A549 (cell line): ENCODE data around the gene TDP1. TPM values are rescaled to one million over a fixed set of nuclear protein-coding genes. Genes with fewer than 3 reads are reported as not detected.

Source experiments
- ATAC-seq, 2 experiments: fragments of 200-7000 bp in 1 of 2; fragments of >200 bp in 1 of 2; cut with Nextera tagmentation in 1 of 2; cut with Tn5 transposase in 1 of 2; 3 replicates each; pipeline versions ENCODE4 v1.8.0 to v1.9.1; 2018 to 2020; ENCODE audit warnings: mild to moderate bottlenecking in 1 of 2, moderate library complexity in 1 of 2
- CTCF ChIA-PET: fragments of 300-600 bp; sonication (Branson Sonifier 250); formaldehyde crosslinking; extraction: SDS; loops from one replicate; lab custom pipeline; 2021; ENCODE audit warnings: antibody characterized with exemption, inconsistent platforms; lab: Yijun Ruan, JAX
- POLR2A ChIA-PET: fragments of 350-600 bp; formaldehyde crosslinking; extraction: SDS; loops from one replicate; lab custom pipeline; 2021; ENCODE audit warnings: antibody characterized with exemption, inconsistent platforms; lab: Yijun Ruan, JAX
- DNase-seq, 2 experiments: peaks; one replicate each; pipeline versions ENCODE4 v3.0.0 to v3.0.0-alpha.2; 2011 to 2016; ENCODE audit warnings: low read depth in 1 of 2, low spot score in 1 of 2
- FAIRE-seq: peaks from 2 replicates; lab custom pipeline; 2011; peaks lifted over from hg19 to GRCh38; lab: Jason Lieb, UNC
- H3K27ac ChIP-seq, 2 experiments: fragments of >200 bp; sonication (Bioruptor Twin); formaldehyde crosslinking; 3 replicates each; pipeline ENCODE4 v1.5.1; 2016 to 2017
- H3K4me1 ChIP-seq: fragments of >200 bp; sonication (Bioruptor Twin); formaldehyde crosslinking; 3 replicates; pipeline ENCODE4 v1.6.1; 2016
- H3K4me2 ChIP-seq: fragments of >200 bp; sonication (Bioruptor Twin); formaldehyde crosslinking; 3 replicates; pipeline ENCODE4 v1.6.1; 2016
- H3K4me3 ChIP-seq: fragments of >200 bp; sonication (Bioruptor Twin); formaldehyde crosslinking; 3 replicates; pipeline ENCODE4 v1.5.1; 2016
- H3K9me3 ChIP-seq: fragments of >200 bp; sonication (Bioruptor Twin); formaldehyde crosslinking; 3 replicates; pipeline ENCODE4 v1.6.1; 2016
- BHLHE40 ChIP-seq: IDR thresholded peaks from 2 replicates; pipeline ENCODE4 v1.6.1; 2012; ENCODE audit warnings: low read depth, low read length, inconsistent platforms
- CHD4 ChIP-seq: fragments of 200-600 bp; sonication (generic); IDR thresholded peaks from 2 replicates; pipeline ENCODE4 v1.6.1; 2016; ENCODE audit warnings: antibody characterized with exemption, mild to moderate bottlenecking, borderline replicate concordance
- EHMT2 ChIP-seq: fragments of 200-600 bp; sonication (generic); IDR thresholded peaks from 2 replicates; pipeline ENCODE4 v1.6.1; 2016; ENCODE audit warnings: antibody characterized with exemption, low read depth, mild to moderate bottlenecking, moderate library complexity
- ESRRA ChIP-seq: fragments of 150-350 bp; IDR thresholded peaks from 2 replicates; pipeline ENCODE4 v1.6.1; 2014; ENCODE audit warnings: mild to moderate bottlenecking, low read length, borderline replicate concordance
- FOSB ChIP-seq: fragments of 250-450 bp; sonication (Bioruptor Pico); IDR thresholded peaks from 2 replicates; pipeline ENCODE4 v1.5.0; 2020; ENCODE audit warnings: mild to moderate bottlenecking, moderate library complexity
- FOSL2 ChIP-seq, 2 experiments: fragments of 450-650 bp in 1 of 2; fragments of >200 bp in 1 of 2; sonication (Bioruptor Twin) in 1 of 2; formaldehyde crosslinking; IDR thresholded peaks; 2 replicates each; pipeline versions ENCODE4 v1.5.0 to v1.6.1; 2016 to 2020; ENCODE audit warnings: mild to moderate bottlenecking in 1 of 2, moderate library complexity in 1 of 2
- KDM1A ChIP-seq: fragments of 200-600 bp; sonication (generic); IDR thresholded peaks from 2 replicates; pipeline ENCODE4 v1.6.1; 2016; ENCODE audit warnings: low read depth, mild to moderate bottlenecking
- MAFK ChIP-seq: fragments of 450-650 bp; IDR thresholded peaks from 2 replicates; pipeline ENCODE4 v1.6.1; 2014; ENCODE audit not compliant: partially characterized antibody
- NR3C1 ChIP-seq: fragments of >200 bp; sonication (Bioruptor Twin); formaldehyde crosslinking; IDR thresholded peaks from 3 replicates; pipeline ENCODE4 v1.6.1; 2017
- POLR2A ChIP-seq: IDR thresholded peaks from 2 replicates; pipeline ENCODE4 v1.6.1; 2012; ENCODE audit warnings: mild to moderate bottlenecking, low read length
- POLR2AphosphoS2 ChIP-seq: conservative IDR thresholded peaks from 2 replicates; pipeline ENCODE4 v1.6.1; 2012; ENCODE audit warnings: low read length, improper control_type of control experiment, inconsistent platforms
- RAD21 ChIP-seq, 2 experiments: fragments of >200 bp in 1 of 2; sonication (Bioruptor Twin) in 1 of 2; formaldehyde crosslinking in 1 of 2; IDR thresholded peaks in 1 of 2; conservative IDR thresholded peaks in 1 of 2; 2 replicates in 1 of 2; 3 replicates in 1 of 2; pipeline ENCODE4 v1.6.1; 2012 to 2018; ENCODE audit warnings: inconsistent platforms in 1 of 2
- RFX5 ChIP-seq: fragments of 450-650 bp; IDR thresholded peaks from 2 replicates; pipeline ENCODE4 v1.7.1; 2014; ENCODE audit warnings: antibody characterized with exemption, mild to moderate bottlenecking, moderate library complexity
- SMC3 ChIP-seq: fragments of >200 bp; sonication (Bioruptor Twin); formaldehyde crosslinking; IDR thresholded peaks from 3 replicates; pipeline ENCODE4 v1.6.1; 2018; ENCODE audit warnings: inconsistent platforms
- ZC3H11A ChIP-seq: fragments of 450-650 bp; IDR thresholded peaks from 2 replicates; pipeline ENCODE4 v1.6.1; 2014; ENCODE audit warnings: antibody characterized with exemption, mild to moderate bottlenecking
- ZSCAN20 ChIP-seq: fragments of 250-450 bp; sonication (Bioruptor Pico); IDR thresholded peaks from 2 replicates; pipeline ENCODE4 v1.8.0; 2022; ENCODE audit warnings: mild to moderate bottlenecking, moderate library complexity
- WGBS: methylation state at CpG from one replicate; pipeline ENCODE4 v1.1.6; 2017; ENCODE audit errors: missing lambda C conversion rate; 5-methylcytosine and 5-hydroxymethylcytosine counted together
- polyA plus RNA-seq, 4 experiments: library from polyadenylated mRNA; depleted of rRNA in 3 of 4; stranded (reverse); fragments of >200 nt; fragmentation: RNase III in 1 of 4; extraction: RNeasy Plus Mini Kit Qiagen cat#74134 plus additional on column Dnase treatment in 1 of 4; gene quantifications; 2 replicates in 3 of 4; 3 replicates in 1 of 4; pipeline ENCODE4 v1.2.3, GENCODE V29; 2011 to 2017
- TF ChIP-seq, protein P1 (sequence below): fragments of >200 bp; sonication (Bioruptor Twin); formaldehyde crosslinking; IDR thresholded peaks from 3 replicates; pipeline ENCODE4 v1.5.1; 2016
- TF ChIP-seq, protein P2 (sequence below): fragments of 250-450 bp; sonication (Bioruptor Pico); IDR thresholded peaks from 2 replicates; pipeline ENCODE4 v1.5.0; 2020; ENCODE audit warnings: low read depth, mild to moderate bottlenecking, moderate library complexity
- TF ChIP-seq, protein P3 (sequence below): fragments of 150-350 bp; IDR thresholded peaks from 2 replicates; pipeline ENCODE4 v1.6.1; 2014; ENCODE audit warnings: low read depth, mild to moderate bottlenecking, low read length
- TF ChIP-seq, protein P4 (sequence below): fragments of >200 bp; sonication (Bioruptor Twin); formaldehyde crosslinking; IDR thresholded peaks from 2 replicates; pipeline ENCODE4 v1.6.1; 2016
- TF ChIP-seq, protein P5 (sequence below): fragments of 250-450 bp; sonication (Bioruptor Pico); IDR thresholded peaks from 2 replicates; pipeline ENCODE4 v1.5.0; 2021; ENCODE audit warnings: mild to moderate bottlenecking, moderate library complexity, borderline replicate concordance
- TF ChIP-seq, protein P6 (sequence below): IDR thresholded peaks from 2 replicates; pipeline ENCODE4 v1.6.1; 2012

Gene TDP1
- polyA plus RNA-seq, 2 of the 4 experiments (the other 2 are of a cell fraction) = 15.2 to 21.6 TPM

DNA sequence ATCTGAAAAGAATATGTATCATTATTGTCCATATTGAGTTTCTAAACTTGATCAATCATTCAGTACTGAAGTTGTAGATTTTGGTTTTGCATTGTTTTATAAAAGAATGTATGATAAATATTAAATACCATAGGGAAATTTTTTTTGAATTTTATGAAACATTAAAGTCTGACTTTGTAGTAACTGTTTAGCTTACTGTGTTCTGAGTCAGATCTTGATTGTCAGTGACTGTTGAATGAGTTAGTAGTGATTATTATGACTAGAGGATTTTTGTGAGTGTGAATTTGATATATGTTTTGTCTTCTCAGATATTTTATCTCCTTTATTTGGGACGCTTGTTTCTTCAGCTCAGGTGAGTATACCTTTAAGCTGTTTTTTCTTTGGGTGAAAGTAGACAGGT lies 10.1 kb downstream of the TDP1 start:
- no peak for ATAC-seq
- no peak for FAIRE-seq
- H3K4me2 ChIP-seq = no peak overlapping the region

DNA sequence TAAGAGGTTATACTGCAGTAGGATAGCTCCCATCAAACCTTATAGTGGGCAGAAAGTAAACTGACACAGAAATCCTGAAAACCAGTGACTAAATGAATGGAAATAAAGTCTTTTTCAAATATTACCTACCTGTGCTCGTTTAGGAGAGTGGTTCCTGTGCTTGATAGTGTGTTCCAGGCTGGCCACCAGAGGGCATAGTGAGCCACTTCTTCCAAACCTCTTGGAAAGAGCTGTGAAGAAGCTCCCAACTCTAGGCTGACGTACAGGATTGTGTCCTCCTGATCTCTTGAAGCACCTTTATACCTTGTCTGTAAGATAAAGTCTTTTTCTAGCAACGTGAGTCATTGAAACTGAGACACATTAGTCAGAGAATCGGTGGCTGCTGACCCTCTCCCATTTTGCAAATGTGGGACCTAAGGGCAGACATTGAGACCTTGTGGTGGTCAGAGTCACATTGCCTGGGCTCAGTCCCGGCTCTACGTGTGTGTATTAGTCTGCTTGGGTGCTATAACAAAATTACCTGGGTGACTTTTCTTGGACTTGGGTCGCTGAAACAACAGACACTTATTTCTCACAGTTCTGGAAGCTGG lies 17.6 kb downstream of the TDP1 start:
- no peaks in the 10 kb centered on the region for H3K9me3 ChIP-seq
- no peak overlapping the region for H3K4me2 ChIP-seq
- no peak overlapping the region for H3K27ac ChIP-seq
- H3K4me3 ChIP-seq = no peak overlapping the region
- WGBS = 23% methylated on average over 5 of the region's 7 CpGs
- ChIA-PET CTCF (interaction anchor here (0.6 to 12.1 kb wide), 46 partner anchors 12 to 946 kb away, joined by 3 to 188 read pairs (median 4); partner anchors contain the start of genes EFCAB11, KCNK13, PSMC1 and TDP1), POLR2A (no interaction called here)
- no peak for FAIRE-seq
- no peaks in the 10 kb centered on the region for H3K4me1 ChIP-seq
- peak; percentile 98 to 99 for ATAC-seq
- TF ChIP-seq, protein P1, sequence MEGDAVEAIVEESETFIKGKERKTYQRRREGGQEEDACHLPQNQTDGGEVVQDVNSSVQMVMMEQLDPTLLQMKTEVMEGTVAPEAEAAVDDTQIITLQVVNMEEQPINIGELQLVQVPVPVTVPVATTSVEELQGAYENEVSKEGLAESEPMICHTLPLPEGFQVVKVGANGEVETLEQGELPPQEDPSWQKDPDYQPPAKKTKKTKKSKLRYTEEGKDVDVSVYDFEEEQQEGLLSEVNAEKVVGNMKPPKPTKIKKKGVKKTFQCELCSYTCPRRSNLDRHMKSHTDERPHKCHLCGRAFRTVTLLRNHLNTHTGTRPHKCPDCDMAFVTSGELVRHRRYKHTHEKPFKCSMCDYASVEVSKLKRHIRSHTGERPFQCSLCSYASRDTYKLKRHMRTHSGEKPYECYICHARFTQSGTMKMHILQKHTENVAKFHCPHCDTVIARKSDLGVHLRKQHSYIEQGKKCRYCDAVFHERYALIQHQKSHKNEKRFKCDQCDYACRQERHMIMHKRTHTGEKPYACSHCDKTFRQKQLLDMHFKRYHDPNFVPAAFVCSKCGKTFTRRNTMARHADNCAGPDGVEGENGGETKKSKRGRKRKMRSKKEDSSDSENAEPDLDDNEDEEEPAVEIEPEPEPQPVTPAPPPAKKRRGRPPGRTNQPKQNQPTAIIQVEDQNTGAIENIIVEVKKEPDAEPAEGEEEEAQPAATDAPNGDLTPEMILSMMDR = peak; percentile 81
- TF ChIP-seq EHMT2 (no peak), SMC3 (peak; percentile 83), RAD21 (conservative IDR thresholded peaks at IDR 0.05 in 1 of 2, IDR thresholded peaks at IDR 0.05 in 1 of 2) (peak; percentile 64 to 68)
- TF ChIP-seq, all 56 proteins: peak for 3
- peak; percentile 71 to 74 for DNase-seq

More for the DNA sequence above, 10.1 kb downstream of the TDP1 start:
- DNase-seq = no peak
- no peak for TF ChIP-seq BHLHE40
- TF ChIP-seq, protein P2, sequence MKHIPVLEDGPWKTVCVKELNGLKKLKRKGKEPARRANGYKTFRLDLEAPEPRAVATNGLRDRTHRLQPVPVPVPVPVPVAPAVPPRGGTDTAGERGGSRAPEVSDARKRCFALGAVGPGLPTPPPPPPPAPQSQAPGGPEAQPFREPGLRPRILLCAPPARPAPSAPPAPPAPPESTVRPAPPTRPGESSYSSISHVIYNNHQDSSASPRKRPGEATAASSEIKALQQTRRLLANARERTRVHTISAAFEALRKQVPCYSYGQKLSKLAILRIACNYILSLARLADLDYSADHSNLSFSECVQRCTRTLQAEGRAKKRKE (CRISPR knock-in tag) = no peak
- no peak for TF ChIP-seq NR3C1
- no peak for TF ChIP-seq FOSB (CRISPR knock-in tag)
- TF ChIP-seq, protein P3, sequence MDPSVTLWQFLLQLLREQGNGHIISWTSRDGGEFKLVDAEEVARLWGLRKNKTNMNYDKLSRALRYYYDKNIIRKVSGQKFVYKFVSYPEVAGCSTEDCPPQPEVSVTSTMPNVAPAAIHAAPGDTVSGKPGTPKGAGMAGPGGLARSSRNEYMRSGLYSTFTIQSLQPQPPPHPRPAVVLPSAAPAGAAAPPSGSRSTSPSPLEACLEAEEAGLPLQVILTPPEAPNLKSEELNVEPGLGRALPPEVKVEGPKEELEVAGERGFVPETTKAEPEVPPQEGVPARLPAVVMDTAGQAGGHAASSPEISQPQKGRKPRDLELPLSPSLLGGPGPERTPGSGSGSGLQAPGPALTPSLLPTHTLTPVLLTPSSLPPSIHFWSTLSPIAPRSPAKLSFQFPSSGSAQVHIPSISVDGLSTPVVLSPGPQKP = no peak
- TF ChIP-seq FOSL2 (IDR thresholded peaks at IDR 0.05) = no peak
- TF ChIP-seq FOSL2 (CRISPR knock-in tag; IDR thresholded peaks at IDR 0.05) = no peak
- TF ChIP-seq RFX5 = no peak
- TF ChIP-seq, protein P4, sequence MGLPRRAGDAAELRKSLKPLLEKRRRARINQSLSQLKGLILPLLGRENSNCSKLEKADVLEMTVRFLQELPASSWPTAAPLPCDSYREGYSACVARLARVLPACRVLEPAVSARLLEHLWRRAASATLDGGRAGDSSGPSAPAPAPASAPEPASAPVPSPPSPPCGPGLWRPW = no peak
- TF ChIP-seq, all 56 proteins: peak for 0
- no peaks in the 10 kb centered on the region for H3K4me1 ChIP-seq
- ChIA-PET CTCF (interaction anchor here (1.1 to 2.1 kb wide), 4 partner anchors 10 to 270 kb away, joined by 3 to 7 read pairs (median 4); no protein-coding TSS in a partner anchor), POLR2A (no interaction called here)
- H3K9me3 ChIP-seq = no peaks in the 10 kb centered on the region
- 48% methylated on average over 1 of the region's 1 CpG for WGBS
- H3K4me3 ChIP-seq = no peak overlapping the region
- H3K27ac ChIP-seq = no peak overlapping the region

DNA sequence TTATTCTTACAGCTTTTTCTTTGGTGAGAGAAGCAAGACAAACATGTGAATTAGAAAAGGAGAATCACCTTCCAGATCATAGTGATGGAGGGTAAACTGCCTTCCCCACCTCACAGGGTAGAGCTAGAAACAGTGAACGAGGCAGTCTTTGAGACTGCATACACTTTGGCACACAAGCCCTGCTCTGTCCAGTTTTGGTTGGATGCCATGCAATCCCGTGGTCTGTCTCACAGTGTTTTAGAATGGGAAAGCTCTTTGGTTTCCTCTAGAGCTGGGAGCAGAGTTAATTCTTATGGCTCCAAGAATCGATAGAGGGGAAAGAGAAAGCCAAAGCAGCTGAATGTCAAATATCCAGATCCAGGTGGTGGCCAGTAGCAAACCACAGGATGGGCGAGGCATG lies 21.9 kb downstream of the TDP1 start:
- no peak for FAIRE-seq
- 71% methylated on average over 4 of the region's 4 CpGs for WGBS
- no peak for ATAC-seq
- no peak overlapping the region for H3K4me3 ChIP-seq
- DNase-seq = no peak
- H3K4me2 ChIP-seq = no peak overlapping the region
- no peak overlapping the region for H3K27ac ChIP-seq
- H3K4me1 ChIP-seq = no peaks in the 10 kb centered on the region
- H3K9me3 ChIP-seq = no peaks in the 10 kb centered on the region
- ChIA-PET CTCF (interaction anchor here (0.7 to 12.1 kb wide), 4 partner anchors 7 to 955 kb away, joined by 3 to 188 read pairs (median 48); no protein-coding TSS in a partner anchor), POLR2A (no interaction called here)
- TF ChIP-seq POLR2AphosphoS2 (no peak), ESRRA (no peak), CHD4 (no peak), POLR2A (no peak), ZSCAN20 (CRISPR knock-in tag) (no peak), MAFK (no peak), ZC3H11A (no peak), KDM1A (no peak)
- TF ChIP-seq, protein P5, sequence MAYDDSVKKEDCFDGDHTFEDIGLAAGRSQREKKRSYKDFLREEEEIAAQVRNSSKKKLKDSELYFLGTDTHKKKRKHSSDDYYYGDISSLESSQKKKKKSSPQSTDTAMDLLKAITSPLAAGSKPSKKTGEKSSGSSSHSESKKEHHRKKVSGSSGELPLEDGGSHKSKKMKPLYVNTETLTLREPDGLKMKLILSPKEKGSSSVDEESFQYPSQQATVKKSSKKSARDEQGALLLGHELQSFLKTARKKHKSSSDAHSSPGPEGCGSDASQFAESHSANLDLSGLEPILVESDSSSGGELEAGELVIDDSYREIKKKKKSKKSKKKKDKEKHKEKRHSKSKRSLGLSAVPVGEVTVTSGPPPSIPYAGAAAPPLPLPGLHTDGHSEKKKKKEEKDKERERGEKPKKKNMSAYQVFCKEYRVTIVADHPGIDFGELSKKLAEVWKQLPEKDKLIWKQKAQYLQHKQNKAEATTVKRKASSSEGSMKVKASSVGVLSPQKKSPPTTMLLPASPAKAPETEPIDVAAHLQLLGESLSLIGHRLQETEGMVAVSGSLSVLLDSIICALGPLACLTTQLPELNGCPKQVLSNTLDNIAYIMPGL (CRISPR knock-in tag) = no peak
- TF ChIP-seq, protein P6, sequence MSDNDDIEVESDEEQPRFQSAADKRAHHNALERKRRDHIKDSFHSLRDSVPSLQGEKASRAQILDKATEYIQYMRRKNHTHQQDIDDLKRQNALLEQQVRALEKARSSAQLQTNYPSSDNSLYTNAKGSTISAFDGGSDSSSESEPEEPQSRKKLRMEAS = no peak
- TF ChIP-seq, all 56 proteins: peak for 0
